ENCODE results near the gene FANCE.

Gene FANCE

GRCh38 chr6:35486005-35486925, 34.1 kb downstream of the FANCE start:
- DNase-seq: peak; percentile 76

- no peak for DNase-seq
These were observed 35.7 kb downstream of the FANCE start for GRCh38 chr6:35487658-35488516.

- no peak for DNase-seq
These were observed 36.4 kb downstream of the FANCE start for GRCh38 chr6:35488517-35488862.

- no peak for DNase-seq
These were observed 36.9 kb downstream of the FANCE start for GRCh38 chr6:35489066-35489465.

- DNase-seq: peak; percentile 89
These were observed 38.1 kb downstream of the FANCE start for GRCh38 chr6:35489995-35490791.

- no peak for DNase-seq
These were observed 38.9 kb downstream of the FANCE start for GRCh38 chr6:35490821-35491557.

- peak; percentile 40 for DNase-seq
These were observed 39.6 kb downstream of the FANCE start for GRCh38 chr6:35491558-35492257.

- DNase-seq: peak; percentile 21
These were observed 40.3 kb downstream of the FANCE start for GRCh38 chr6:35492258-35492973.

- no peak for DNase-seq
These were observed 40.8 kb downstream of the FANCE start for GRCh38 chr6:35492974-35493284.

- DNase-seq: no peak
These were observed 41.3 kb downstream of the FANCE start for GRCh38 chr6:35493307-35493983.

GRCh38 chr6:35494161-35494563, 42.0 kb downstream of the FANCE start:
- DNase-seq: no peak

GRCh38 chr6:35495258-35496035, 43.3 kb downstream of the FANCE start:
- no peak for DNase-seq

GRCh38 chr6:35496036-35496840, 44.1 kb downstream of the FANCE start:
- DNase-seq: no peak

GRCh38 chr6:35496841-35497570, 44.9 kb downstream of the FANCE start, which contains the start of gene TEAD3:
Gene TEAD3 (minus strand): TSS chr6:35497079.
- peak; percentile 33 for DNase-seq

GRCh38 chr6:35497571-35498421, 45.7 kb downstream of the FANCE start:
- DNase-seq: peak; percentile 34

GRCh38 chr6:35498422-35499067, 46.4 kb downstream of the FANCE start:
- no peak for DNase-seq

Data from NCI-H2171 treated with DMSO at 0.1 percent for 48 hours (cell line).